Esophagus squamous epithelium (tissue), 4 donors: ENCODE data around the gene KCTD17.

Experiments used
- POLR2A ChIP-seq, 4 donors: fragments of 450-650 bp; IDR thresholded peaks; one replicate each; pipeline ENCODE4 v1.6.1; 2017; ENCODE audit warnings: antibody characterized with exemption in 4 of 4, mild to moderate bottlenecking in 4 of 4, moderate library complexity in 3 of 4
- TF ChIP-seq, protein P1 (sequence below), 6 experiments: fragments of 450-650 bp in 4 of 6; fragments of 200-600 bp in 2 of 6; sonication (generic) in 2 of 6; IDR thresholded peaks; one replicate each; pipeline ENCODE4 v1.5.1; 2016 to 2019; ENCODE audit warnings: antibody characterized with exemption in 6 of 6, mild to moderate bottlenecking in 4 of 6, moderate library complexity in 4 of 6

DNA sequence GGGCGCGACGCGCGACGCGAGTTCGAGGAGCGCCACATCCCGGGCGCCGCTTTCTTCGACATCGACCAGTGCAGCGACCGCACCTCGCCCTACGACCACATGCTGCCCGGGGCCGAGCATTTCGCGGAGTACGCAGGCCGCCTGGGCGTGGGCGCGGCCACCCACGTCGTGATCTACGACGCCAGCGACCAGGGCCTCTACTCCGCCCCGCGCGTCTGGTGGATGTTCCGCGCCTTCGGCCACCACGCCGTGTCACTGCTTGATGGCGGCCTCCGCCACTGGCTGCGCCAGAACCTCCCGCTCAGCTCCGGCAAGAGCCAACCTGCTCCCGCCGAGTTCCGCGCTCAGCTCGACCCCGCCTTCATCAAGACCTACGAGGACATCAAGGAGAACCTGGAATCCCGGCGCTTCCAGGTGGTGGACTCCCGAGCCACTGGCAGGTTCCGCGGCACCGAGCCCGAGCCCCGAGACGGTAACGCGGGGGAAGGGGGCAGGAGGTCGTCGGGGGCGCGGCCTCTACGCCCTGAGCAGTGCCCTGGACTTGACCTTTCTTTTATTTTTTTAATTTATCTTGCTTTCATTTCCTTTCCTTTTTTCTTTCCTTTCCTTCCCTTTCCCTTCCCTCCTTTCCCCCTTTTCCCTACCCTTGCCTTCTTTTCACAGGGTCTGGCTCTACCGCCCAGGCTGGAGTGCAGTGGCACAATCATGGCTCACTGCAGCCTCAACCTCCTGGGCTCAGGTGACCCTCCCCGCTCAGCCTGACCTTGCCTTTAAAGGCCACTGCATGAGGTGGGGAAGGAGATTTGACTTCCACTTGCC, 27.0 kb upstream of the KCTD17 start:
- no peak for TF ChIP-seq POLR2A (IDR thresholded peaks at IDR 0.05)
- TF ChIP-seq, protein P1, sequence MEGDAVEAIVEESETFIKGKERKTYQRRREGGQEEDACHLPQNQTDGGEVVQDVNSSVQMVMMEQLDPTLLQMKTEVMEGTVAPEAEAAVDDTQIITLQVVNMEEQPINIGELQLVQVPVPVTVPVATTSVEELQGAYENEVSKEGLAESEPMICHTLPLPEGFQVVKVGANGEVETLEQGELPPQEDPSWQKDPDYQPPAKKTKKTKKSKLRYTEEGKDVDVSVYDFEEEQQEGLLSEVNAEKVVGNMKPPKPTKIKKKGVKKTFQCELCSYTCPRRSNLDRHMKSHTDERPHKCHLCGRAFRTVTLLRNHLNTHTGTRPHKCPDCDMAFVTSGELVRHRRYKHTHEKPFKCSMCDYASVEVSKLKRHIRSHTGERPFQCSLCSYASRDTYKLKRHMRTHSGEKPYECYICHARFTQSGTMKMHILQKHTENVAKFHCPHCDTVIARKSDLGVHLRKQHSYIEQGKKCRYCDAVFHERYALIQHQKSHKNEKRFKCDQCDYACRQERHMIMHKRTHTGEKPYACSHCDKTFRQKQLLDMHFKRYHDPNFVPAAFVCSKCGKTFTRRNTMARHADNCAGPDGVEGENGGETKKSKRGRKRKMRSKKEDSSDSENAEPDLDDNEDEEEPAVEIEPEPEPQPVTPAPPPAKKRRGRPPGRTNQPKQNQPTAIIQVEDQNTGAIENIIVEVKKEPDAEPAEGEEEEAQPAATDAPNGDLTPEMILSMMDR (IDR thresholded peaks at IDR 0.05) = no peak
